Embryonic facial prominence (tissue), 1 donor: ENCODE measurements around the gene UNK.

Experiments used
- DNase-seq: peaks from one replicate; pipeline ENCODE4 v3.0.0-alpha.2; 2016; ENCODE audit errors: extremely low spot score

UNK gene, protein sequence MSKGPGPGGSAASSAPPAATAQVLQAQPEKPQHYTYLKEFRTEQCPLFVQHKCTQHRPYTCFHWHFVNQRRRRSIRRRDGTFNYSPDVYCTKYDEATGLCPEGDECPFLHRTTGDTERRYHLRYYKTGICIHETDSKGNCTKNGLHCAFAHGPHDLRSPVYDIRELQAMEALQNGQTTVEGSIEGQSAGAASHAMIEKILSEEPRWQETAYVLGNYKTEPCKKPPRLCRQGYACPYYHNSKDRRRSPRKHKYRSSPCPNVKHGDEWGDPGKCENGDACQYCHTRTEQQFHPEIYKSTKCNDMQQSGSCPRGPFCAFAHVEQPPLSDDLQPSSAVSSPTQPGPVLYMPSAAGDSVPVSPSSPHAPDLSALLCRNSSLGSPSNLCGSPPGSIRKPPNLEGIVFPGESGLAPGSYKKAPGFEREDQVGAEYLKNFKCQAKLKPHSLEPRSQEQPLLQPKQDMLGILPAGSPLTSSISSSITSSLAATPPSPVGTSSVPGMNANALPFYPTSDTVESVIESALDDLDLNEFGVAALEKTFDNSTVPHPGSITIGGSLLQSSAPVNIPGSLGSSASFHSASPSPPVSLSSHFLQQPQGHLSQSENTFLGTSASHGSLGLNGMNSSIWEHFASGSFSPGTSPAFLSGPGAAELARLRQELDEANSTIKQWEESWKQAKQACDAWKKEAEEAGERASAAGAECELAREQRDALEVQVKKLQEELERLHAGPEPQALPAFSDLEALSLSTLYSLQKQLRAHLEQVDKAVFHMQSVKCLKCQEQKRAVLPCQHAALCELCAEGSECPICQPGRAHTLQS

DNA sequence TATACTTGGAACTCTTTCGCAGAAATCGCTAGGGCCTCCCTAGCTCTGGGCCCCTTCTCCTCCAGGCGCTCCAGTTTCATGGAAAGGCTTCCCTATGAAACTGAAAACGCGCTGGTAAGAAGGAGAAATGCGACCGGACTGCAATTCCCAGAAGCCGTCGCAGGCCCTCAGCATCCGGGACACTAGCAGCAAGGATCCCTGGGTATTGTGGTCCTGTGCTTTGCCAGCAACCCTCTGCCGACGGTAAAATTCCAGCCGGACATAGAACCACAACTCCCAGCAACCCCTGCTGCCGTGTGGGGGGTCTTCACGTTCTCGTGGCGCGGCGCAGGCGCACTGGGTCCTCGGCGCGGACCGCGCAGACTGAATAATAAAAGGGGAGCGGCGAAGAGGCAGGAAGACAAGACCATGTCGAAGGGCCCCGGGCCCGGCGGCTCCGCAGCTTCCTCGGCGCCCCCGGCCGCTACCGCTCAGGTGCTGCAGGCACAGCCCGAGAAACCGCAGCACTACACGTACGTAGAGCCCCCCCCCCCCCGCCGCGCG, at the start of gene UNK:
UNK (plus strand) TSS at position 334 of the 543 bp plus-strand sequence; CDS start at position 409, 75 bp downstream.
- DNase-seq, result peak; percentile 98

DNA sequence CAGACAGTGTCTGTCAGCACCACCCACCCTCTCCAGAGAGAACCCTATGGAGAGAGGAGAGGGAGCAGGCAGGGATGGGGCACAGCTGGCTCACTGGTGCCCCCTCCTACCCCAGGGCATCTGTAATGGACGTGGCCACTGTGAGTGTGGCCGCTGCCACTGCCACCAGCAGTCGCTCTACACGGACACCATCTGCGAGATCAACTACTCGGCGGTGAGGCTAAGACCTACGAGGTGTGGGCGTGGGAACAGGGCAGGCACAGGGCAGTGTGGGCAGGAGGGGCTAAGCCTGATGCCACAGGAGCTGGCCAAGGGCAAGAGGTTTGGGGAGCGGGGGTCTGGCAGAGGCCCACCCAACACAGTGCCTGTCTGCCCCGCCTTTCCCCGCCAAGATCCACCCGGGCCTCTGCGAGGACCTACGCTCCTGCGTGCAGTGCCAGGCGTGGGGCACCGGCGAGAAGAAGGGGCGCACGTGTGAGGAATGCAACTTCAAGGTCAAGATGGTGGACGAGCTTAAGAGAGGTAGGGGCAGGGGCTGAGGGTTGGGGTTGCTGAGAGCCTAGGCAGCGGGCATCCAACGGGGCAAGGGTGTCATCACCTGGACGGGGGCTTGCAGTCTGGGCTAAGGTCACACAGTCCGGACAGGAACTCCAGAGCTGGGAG, 48.3 kb upstream of the UNK start:
- no peak for DNase-seq

DNA sequence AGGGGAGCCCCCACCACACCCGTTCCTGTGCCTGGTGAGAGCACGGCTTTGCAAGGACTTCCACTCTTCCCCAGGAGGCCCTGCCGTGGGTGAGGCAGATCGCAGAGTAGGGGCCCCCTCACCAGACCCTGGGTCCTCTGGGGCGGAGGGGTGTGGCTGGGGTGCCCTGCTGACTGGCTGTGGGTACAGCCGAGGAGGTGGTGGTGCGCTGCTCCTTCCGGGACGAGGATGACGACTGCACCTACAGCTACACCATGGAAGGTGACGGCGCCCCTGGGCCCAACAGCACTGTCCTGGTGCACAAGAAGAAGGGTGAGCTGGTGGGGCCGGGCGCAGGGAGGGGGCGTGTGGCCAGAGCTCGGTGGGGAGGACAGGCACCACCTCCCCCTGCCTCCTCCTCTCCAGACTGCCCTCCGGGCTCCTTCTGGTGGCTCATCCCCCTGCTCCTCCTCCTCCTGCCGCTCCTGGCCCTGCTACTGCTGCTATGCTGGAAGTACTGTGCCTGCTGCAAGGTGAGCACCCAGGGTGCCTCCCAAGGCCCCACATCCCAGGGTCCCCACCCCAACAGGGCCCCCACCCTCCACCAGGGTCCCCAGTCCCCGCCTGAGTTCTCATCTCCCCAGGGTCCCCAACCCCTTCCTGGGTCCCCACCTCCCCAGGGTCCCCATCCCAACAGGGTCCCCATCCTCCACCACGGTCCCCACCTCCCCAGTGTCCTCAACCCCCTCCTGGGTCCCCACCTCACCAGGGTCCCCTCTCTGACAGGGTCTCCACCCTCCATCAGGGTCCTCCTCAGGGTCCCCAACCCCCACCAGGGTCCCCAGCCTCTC, 47.3 kb upstream of the UNK start:
- no peak for DNase-seq

DNA sequence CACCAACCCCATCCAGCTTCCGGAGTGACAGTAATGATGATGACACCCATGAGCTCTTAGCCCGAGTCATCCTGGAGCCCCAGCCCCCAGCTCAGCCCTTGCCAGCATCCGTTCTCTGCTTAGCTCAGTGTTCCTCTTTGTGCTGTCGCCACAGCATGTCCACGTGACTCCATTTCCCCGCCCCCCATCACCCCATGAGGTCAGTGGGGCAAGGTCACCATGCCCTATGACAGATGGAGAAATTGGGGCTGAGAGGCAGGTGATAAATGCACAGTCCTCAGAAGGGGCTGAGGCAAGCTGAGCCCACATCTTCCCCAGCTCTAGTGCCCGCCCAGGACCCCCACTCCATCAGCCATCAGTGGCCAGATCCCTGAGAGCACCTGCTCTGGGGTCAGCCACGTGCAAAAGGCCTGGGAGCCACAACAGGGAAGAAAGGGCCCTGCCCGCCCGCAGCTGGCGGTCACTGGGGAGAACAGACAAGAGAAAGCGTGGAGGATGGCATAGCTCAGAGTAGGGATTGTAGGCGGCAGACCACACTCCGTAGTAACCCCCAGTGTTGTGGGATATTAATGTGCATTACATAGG, 46.3 kb upstream of the UNK start:
- no peak for DNase-seq

DNA sequence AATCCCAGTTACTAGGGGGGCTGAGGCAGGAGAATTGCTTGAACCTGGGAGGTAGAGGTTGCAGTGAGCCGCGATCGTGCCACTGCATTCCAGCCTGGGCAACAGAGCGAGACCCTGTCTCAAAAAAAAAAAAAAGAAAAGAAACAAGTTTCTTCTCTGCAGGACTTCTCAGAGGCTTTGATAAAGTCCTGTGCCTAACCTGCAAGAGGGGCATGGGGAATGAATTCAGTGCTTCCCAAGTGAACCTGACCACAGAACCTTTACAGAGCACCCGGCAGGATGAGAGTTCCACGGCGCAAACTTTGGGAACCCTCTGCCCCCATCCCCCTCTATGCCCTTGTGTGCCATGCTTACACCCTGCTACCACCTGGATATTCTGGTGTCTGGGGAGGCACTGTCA, 45.4 kb upstream of the UNK start:
- no peak for DNase-seq

DNA sequence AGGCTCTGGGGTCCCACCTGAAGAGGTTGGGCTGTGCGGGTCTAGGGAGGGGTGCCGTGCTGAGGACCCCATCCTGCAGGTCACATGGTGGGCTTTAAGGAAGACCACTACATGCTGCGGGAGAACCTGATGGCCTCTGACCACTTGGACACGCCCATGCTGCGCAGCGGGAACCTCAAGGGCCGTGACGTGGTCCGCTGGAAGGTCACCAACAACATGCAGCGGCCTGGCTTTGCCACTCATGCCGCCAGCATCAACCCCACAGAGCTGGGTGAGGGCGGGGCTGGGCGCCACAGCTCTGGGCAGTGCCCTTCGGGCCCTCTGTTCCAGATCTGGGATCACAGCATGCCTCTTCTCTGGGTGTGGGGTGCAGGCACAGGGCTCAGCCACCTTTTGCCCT, 44.8 kb upstream of the UNK start:
- no peak for DNase-seq

DNA sequence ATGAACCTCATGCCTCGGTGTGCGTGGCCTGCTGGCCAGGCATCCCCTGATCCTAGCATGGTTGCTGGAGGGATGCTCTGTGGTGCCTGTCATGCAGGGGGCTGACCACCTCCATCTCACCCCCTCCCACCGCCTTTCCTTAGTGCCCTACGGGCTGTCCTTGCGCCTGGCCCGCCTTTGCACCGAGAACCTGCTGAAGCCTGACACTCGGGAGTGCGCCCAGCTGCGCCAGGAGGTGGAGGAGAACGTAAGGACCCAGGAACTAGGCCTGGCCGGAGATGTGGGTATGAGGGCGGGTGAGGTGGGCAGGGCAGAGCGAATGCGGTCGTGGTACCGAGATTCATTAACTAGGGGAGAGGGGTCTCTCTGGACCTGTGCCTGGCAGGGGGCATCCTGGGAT, 44.4 kb upstream of the UNK start:
- no peak for DNase-seq

DNA sequence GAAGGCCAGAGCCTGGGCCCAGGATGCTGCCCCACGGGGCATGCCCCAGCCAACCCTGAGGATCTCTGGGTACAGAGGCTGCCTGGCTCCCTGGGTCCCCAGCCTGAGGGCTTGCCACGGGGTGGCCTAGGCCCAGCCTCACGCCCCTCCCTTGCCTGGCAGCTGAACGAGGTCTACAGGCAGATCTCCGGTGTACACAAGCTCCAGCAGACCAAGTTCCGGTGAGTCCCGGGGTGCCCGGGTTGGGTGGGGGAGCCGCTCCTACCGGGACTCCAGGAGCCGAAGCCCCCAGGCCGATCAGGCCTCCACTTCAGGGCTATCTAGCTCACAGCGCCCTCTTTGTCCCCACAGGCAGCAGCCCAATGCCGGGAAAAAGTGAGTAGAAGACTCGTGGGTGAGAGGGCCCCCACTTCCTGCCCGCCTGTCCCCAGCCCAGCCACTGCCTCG, 44.0 kb upstream of the UNK start:
- DNase-seq, result no peak

DNA sequence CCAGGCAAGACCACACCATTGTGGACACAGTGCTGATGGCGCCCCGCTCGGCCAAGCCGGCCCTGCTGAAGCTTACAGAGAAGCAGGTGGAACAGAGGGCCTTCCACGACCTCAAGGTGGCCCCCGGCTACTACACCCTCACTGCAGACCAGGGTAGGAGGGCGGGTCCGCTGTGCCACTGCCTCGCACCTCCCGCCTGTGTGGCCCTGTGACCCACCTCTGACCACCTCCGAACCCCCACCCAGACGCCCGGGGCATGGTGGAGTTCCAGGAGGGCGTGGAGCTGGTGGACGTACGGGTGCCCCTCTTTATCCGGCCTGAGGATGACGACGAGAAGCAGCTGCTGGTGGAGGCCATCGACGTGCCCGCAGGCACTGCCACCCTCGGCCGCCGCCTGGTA, 42.3 kb upstream of the UNK start:
- no peak for DNase-seq

DNA sequence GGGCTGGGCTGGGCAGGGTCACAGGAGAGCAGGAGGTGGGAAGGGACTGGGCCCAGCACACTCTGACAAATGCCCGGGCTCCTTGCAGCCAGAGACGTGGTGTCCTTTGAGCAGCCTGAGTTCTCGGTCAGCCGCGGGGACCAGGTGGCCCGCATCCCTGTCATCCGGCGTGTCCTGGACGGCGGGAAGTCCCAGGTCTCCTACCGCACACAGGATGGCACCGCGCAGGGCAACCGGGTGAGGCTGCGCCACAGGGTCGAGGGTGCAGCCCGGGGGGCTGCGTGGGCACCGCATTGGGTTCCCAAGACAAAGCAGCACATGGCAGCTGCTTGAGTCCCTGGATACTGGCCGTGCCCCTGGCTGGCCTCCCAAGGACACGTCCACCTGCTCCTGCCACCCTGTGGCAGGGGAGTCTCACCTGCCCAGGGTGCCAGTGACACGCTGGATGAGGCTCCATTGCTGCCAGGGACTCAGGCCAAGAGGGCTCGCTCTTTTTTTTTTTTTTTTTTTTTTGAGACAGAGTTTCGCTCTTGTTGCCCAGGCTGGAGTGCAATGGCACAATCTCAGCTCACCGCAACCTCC, 40.9 kb upstream of the UNK start:
- no peak for DNase-seq

DNA sequence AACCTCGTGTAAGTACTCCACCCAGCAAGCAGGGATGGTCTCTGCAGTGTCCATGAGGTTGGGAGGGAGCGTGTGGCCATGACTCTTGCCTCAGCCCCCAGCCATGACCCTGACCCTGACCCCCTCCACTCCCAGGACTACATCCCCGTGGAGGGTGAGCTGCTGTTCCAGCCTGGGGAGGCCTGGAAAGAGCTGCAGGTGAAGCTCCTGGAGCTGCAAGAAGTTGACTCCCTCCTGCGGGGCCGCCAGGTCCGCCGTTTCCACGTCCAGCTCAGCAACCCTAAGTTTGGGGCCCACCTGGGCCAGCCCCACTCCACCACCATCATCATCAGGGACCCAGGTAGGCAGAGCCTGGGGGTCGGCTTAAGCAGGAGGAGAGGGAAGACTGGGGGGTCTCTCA, 35.9 kb upstream of the UNK start:
- no peak for DNase-seq

DNA sequence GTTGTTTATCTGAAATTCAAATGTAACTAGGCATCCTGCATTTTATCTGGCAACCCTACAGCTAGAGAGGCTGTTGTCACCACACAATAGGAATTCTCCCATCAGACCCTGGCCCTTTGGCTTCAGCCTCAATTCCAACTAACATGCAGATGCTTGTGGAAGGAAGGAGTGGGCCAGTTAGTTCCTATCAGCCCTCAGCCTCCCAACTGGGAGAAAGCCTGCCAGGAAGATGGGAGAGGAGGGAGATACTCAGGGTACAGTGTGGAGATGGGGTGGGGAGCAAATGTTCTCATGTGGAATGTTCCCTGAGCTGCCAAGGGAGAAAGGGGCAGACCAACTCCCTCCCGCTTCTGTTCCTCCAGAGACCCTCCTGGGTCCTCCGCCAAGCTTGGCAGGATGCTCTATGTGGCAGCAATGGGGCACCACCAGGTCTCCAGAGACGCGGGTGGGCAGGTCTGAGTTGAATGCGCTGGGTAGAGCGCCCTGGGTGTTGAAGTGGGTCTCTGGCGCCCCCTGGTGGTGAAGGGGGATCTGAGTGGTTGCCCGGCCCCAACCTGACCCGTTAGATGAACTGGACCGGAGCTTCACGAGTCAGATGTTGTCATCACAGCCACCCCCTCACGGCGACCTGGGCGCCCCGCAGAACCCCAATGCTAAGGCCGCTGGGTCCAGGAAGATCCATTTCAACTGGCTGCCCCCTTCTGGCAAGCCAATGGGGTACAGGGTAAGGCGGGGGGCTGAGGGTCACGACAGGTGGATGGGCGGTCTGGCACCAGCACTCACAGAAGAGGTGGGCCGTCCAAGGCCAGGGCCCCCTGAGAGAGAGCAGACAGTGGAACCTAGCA, 34.8 kb upstream of the UNK start:
- no peak for DNase-seq

DNA sequence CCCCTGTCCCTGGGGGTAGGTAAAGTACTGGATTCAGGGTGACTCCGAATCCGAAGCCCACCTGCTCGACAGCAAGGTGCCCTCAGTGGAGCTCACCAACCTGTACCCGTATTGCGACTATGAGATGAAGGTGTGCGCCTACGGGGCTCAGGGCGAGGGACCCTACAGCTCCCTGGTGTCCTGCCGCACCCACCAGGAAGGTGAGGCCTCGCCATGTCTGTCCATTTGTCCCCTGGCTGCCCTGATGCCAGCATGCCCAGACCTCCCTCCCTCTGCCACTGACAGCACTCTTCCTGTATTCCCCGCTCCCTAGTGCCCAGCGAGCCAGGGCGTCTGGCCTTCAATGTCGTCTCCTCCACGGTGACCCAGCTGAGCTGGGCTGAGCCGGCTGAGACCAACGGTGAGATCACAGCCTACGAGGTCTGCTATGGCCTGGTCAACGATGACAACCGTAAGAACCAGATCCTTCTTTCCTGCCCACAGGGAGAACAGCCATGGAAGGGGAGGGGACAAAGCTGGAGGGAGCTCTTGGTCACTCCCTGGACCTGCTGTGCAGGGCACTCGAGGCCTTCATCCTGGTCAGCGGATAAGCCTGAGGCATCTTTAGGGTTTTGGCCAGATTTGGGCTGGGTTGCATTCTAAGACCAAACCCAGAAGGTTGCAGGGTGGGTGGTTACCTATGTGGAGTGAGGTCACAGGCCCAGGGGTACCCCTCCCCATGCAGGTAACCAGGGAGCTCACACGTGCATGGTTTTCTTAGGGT, 33.8 kb upstream of the UNK start:
- DNase-seq, result no peak

DNA sequence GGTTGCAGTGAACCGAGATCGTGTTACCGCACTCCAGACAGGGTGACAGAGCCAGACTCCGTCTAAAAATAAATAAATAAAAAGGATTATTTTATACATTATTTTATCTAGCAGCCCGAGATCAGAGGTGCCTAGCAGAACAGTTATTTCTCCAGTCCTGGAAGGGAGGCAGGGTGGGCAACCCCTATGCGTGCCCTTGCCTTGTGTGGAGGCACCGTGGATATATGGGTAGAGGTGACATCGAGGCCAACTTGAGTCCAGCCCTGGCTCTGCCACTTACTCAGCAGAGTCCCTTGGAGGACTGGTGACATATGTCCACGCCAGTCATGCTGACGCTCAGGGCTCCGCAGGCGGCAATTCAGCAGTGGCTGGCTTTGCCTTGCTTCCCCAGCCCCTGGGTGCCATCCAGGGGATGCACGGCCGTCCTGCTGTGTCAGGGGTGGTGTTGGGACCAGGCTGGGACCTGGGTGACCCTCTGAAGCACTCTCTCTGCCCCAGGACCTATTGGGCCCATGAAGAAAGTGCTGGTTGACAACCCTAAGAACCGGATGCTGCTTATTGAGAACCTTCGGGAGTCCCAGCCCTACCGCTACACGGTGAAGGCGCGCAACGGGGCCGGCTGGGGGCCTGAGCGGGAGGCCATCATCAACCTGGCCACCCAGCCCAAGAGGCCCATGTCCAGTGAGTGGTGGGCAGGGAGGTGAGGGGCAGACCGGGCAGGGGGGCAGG, 32.8 kb upstream of the UNK start:
- no peak for DNase-seq

DNA sequence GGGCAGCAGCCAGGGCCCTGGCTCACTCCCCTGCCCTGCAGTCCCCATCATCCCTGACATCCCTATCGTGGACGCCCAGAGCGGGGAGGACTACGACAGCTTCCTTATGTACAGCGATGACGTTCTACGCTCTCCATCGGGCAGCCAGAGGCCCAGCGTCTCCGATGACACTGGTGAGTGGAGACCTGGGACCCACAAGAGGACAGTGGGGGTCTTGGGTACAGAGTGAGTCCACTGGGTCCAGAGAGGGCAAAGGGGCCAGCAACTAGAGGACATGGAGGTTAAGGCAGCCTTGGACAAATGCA, 32.2 kb upstream of the UNK start:
- DNase-seq, result no peak

DNA sequence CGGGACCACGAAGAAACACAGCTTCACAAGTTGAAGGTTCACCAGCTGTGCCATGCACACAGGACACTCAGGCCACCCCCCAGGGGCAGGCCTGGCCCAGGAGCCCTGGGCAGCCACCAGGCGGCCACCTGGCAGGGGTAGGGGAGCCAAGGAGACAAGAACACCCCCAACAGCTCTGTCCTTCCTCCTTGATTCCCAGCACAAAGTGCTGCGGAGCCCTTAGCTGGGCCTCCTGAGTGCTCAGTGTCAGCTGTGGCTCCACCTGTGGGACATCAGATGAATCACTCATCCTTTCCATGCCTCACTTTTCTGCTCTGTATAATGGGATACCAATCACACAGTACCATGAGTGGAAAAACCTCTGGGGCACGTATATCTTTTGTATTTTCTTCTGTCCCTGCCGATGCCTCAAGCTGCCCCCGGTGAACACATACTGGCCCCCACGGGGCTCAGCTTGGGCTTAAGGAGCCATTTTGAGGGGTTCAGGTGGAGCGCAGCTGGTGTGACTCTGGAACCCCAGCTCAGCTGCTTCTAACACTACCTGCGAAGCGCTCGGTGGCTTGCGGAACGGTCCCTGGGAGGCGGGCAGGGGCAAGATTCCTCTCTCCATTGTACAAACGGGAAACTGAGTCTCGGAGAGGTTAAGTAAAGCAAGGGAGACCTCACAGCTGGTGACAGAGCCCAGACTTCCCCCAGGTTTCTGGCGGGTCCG, 31.6 kb upstream of the UNK start:
- DNase-seq, result no peak

DNA sequence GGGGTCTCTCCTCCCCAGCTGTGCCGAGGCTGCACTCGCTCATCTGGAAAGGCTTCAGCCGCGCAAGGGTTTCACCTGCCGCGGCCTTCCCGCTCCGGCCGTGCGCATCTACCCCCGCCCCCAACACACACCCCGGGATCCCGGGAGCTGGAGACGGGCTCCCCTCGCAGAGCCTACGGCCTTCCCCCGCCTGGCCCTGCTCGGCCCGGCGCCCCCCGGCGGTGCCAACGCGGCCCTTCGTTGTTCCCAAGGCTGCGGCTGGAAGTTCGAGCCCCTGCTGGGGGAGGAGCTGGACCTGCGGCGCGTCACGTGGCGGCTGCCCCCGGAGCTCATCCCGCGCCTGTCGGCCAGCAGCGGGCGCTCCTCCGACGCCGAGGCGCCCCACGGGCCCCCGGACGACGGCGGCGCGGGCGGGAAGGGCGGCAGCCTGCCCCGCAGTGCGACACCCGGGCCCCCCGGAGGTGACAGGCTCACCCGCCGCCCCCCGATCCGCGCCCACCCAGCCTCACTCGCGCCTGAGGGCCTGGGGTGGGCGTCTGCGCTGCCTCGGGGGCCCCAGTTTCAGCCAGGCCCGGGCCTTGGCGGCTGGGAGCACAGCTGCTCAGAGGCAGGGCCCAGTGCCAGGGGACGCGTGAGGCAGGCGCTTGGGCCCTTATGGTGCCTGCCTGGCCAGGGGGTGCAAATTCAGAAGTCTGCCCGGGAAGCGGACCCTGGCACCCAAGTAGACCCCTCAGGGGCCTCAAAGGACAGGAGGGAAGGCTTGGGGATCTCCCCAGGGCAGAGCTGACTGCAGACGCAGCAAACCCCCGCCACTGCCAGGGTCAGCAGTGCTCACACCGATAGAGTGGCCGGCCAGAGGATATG, 30.9 kb upstream of the UNK start:
- DNase-seq, result no peak
